Cardiac muscle cell (in vitro differentiated cells and primary cell): Measurements from ENCODE around the gene NAV2. TPM values are rescaled to one million over a fixed set of nuclear protein-coding genes. Genes with fewer than 3 reads are reported as not detected.

Experiments
- DNase-seq, 2 donors: peaks; one replicate each; pipeline versions ENCODE4 v3.0.0 to v3.0.0-alpha.2; 2010 to 2017; ENCODE audit warnings: low read depth in 1 of 2, low spot score in 1 of 2
- H3K27ac ChIP-seq: fragments of 200-600 bp; sonication (generic); 2 replicates; pipeline ENCODE4 v1.5.1; 2016
- H3K27me3 ChIP-seq: fragments of 200-600 bp; sonication (generic); 2 replicates; pipeline ENCODE4 v1.6.0; 2016; ENCODE audit warnings: control low read depth
- H3K36me3 ChIP-seq: fragments of 200-600 bp; sonication (generic); 2 replicates; pipeline ENCODE4 v1.5.1; 2016; ENCODE audit warnings: control low read depth
- H3K4me1 ChIP-seq: fragments of 200-600 bp; sonication (generic); 2 replicates; pipeline ENCODE4 v1.8.1; 2017; ENCODE audit warnings: low read depth, mild to moderate bottlenecking, mixed run types
- H3K4me3 ChIP-seq: fragments of 200-600 bp; sonication (generic); 2 replicates; pipeline ENCODE4 v1.5.1; 2016; ENCODE audit warnings: mild to moderate bottlenecking
- H3K9me3 ChIP-seq: fragments of 200-600 bp; sonication (generic); 2 replicates; pipeline ENCODE4 v1.5.1; 2017; ENCODE audit warnings: low read depth, mild to moderate bottlenecking, control low read depth
- CTCF ChIP-seq: IDR thresholded peaks from 2 replicates; pipeline ENCODE4 v1.5.1; 2012; ENCODE audit warnings: low read depth, mild to moderate bottlenecking, low read length
- polyA plus RNA-seq: library from polyadenylated mRNA; unstranded; fragments of >200 nt; fragmentation: Nextera tagmentation; extraction: Ambion mirVana; gene quantifications from 2 replicates; pipeline ENCODE4 v1.2.1, GENCODE V29; 2016
- total RNA-seq: library from RNA; depleted of rRNA; stranded (reverse); fragments of >200 nt; gene quantifications from 2 replicates; pipeline ENCODE4 v1.2.3, GENCODE V29; 2016

NAV2 gene
- total and polyA plus RNA-seq, 2 experiments from 2014 or later: 113 to 164 TPM

GRCh38 chr11:20021771-20022362 lies 309.2 kb downstream of the NAV2 start:
- Histone ChIP-seq H3K4me3 (peak overlapping the region; percentile 52), H3K27me3 (no peaks in the 10 kb centered on the region), H3K9me3 (no peaks in the 10 kb centered on the region), H3K36me3 (no peaks in the 10 kb centered on the region), H3K27ac (peak overlapping the region; percentile 80), H3K4me1 (peaks cover 41% of the 10 kb centered on the region)
- no peak for TF ChIP-seq CTCF
- DNase-seq: peak in 1 of 2 donors; percentile 11

DNA sequence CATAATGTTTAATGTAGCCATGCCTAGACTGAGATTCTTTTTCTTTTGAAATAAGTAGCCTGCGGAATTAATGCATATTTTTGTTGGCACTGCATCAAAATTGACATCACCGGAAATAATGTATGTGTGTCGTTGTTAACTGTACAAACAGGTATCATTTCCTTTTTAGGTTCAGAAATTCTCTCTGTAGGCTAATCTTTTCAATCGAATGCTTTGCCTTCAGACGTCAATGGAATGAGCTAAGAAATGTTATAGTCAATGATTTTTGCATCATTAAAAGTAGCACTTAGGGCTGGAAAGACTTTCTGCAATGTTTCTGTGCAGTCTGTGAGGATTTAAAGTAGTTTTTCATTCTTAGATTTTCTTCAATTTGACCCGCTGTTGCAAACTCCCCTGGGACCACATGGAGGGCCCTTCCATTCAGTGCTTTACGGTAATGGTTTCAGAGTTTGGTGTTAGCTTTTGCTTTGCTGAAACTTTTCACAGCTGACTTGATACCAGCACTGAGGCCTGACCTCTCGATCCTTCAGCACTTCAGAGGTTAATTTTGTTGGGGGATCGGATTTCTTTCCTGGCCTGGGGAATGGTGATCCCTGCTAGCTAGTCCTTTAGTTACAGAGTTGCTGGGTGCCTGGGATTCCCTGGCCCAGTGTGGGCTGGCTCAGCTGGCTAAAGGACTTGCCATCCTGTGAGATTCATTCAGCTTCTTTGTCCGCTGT lies 309.9 kb downstream of the NAV2 start:
- H3K27me3 ChIP-seq: no peaks in the 10 kb centered on the region
- DNase-seq: peak; percentile 79 to 93
- H3K9me3 ChIP-seq: no peaks in the 10 kb centered on the region
- H3K4me3 ChIP-seq: peak overlapping the region; percentile 52
- TF ChIP-seq CTCF: no peak
- H3K4me1 ChIP-seq: peaks cover 41% of the 10 kb centered on the region
- H3K36me3 ChIP-seq: no peaks in the 10 kb centered on the region
- peak overlapping the region; percentile 89 for H3K27ac ChIP-seq

GRCh38 chr11:20023082-20023426 lies 310.4 kb downstream of the NAV2 start:
- H3K4me1 ChIP-seq: peaks cover 44% of the 10 kb centered on the region
- H3K27me3 ChIP-seq: no peaks in the 10 kb centered on the region
- peak overlapping the region; percentile 52 for H3K4me3 ChIP-seq
- DNase-seq: no peak
- H3K36me3 ChIP-seq: no peaks in the 10 kb centered on the region
- peak overlapping the region; percentile 89 for H3K27ac ChIP-seq
- TF ChIP-seq CTCF: no peak
- no peaks in the 10 kb centered on the region for H3K9me3 ChIP-seq

- TF ChIP-seq CTCF: no peak
- no peak for DNase-seq
- H3K36me3 ChIP-seq: no peaks in the 10 kb centered on the region
- no peaks in the 10 kb centered on the region for H3K27me3 ChIP-seq
- H3K9me3 ChIP-seq: no peaks in the 10 kb centered on the region
- peak overlapping the region; percentile 89 for H3K27ac ChIP-seq
- H3K4me1 ChIP-seq: peaks cover 57% of the 10 kb centered on the region
- peak overlapping the region; percentile 52 for H3K4me3 ChIP-seq
Observed at GRCh38 chr11:20024172-20024935, 311.7 kb downstream of the NAV2 start.

DNA sequence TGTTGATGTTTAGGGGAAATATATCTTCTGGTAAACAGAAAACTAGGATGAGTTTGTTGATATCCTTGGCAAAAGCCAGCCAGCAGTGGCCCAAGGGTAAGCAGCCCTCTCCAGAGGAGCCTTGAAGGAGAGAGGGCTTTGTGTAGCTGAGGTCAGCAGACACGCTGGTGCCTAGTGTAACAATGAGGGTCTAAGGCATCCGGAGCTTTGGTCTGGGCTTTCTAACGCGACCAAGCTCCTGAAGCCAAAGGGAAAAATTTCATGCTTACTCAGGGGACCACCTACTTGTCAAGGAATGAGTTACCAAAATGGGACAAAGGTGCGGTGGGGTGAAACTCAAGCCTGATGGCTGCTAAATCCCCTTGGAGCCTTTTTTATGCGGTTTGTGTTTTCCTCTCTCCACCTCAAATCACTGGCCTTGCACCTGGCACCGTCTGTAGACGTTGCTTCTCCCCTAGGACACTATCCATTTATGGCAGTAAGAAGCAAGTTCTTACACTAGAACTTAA lies 312.7 kb downstream of the NAV2 start:
- H3K9me3 ChIP-seq: no peaks in the 10 kb centered on the region
- H3K4me3 ChIP-seq: peak overlapping the region; percentile 52
- no peak for TF ChIP-seq CTCF
- no peaks in the 10 kb centered on the region for H3K27me3 ChIP-seq
- H3K36me3 ChIP-seq: no peaks in the 10 kb centered on the region
- peaks cover 61% of the 10 kb centered on the region for H3K4me1 ChIP-seq
- DNase-seq: no peak
- H3K27ac ChIP-seq: peak overlapping the region; percentile 89
